HepG2 (cell line): ENCODE results near the gene MAPK13. TPM values are rescaled to one million over a fixed set of nuclear protein-coding genes. Genes with fewer than 3 reads are reported as not detected.
A peak's percentile ranks its signal among the peaks of the same experiment; 100 is the strongest.

Experiments used
- ARNT2 ChIP-seq: sonication (generic); formaldehyde crosslinking; IDR thresholded peaks from 2 replicates; pipeline ENCODE4 v1.8.0; 2022; ENCODE audit warnings: mild to moderate bottlenecking, low read depth, missing genetic modification reagents, moderate library complexity
- ATF1 ChIP-seq: IDR thresholded peaks from 2 replicates; pipeline ENCODE4 v1.6.1; 2016; ENCODE audit warnings: mild to moderate bottlenecking, control low read depth
- BCL6 ChIP-seq: IDR thresholded peaks from 2 replicates; pipeline ENCODE4 v1.6.1; 2016; ENCODE audit warnings: missing genetic modification reagents, missing compliant biosample characterization
- CHD4 ChIP-seq: fragments of 200-600 bp; sonication (generic); IDR thresholded peaks from 2 replicates; pipeline ENCODE4 v1.7.0; 2017; ENCODE audit warnings: mild to moderate bottlenecking, low read length, borderline replicate concordance
- GLI4 ChIP-seq: sonication (generic); formaldehyde crosslinking; IDR thresholded peaks from 2 replicates; pipeline ENCODE4 v1.5.1; 2020; ENCODE audit warnings: missing genetic modification reagents, mild to moderate bottlenecking, moderate library complexity, borderline replicate concordance
- GPBP1L1 ChIP-seq: sonication (generic); formaldehyde crosslinking; IDR thresholded peaks from 2 replicates; pipeline ENCODE4 v1.5.0; 2020; ENCODE audit warnings: mild to moderate bottlenecking, missing genetic modification reagents
- KAT2B ChIP-seq: fragments of 150-350 bp; IDR thresholded peaks from 2 replicates; pipeline ENCODE4 v1.6.1; 2014; ENCODE audit warnings: low read depth, low read length, borderline replicate concordance
- NFKBIZ ChIP-seq: IDR thresholded peaks from 2 replicates; pipeline ENCODE4 v1.6.1; 2018; ENCODE audit warnings: missing genetic modification reagents, missing compliant biosample characterization
- NFRKB ChIP-seq: fragments of 450-650 bp; IDR thresholded peaks from 2 replicates; pipeline ENCODE4 v1.6.1; 2017
- NR0B2 ChIP-seq: sonication (generic); formaldehyde crosslinking; IDR thresholded peaks from 2 replicates; pipeline ENCODE4 v1.4.0; 2020; ENCODE audit warnings: mild to moderate bottlenecking, missing genetic modification reagents
- PAF1 ChIP-seq: IDR thresholded peaks from 2 replicates; pipeline ENCODE4 v1.6.1; 2016; ENCODE audit warnings: missing genetic modification reagents, missing compliant biosample characterization
- PCBP1 ChIP-seq: fragments of 200-400 bp; formaldehyde crosslinking; IDR thresholded peaks from 2 replicates; pipeline ENCODE4 v1.6.1; 2017; ENCODE audit warnings: mild to moderate bottlenecking, low read depth, low read length, borderline replicate concordance
- RARA ChIP-seq: IDR thresholded peaks from 2 replicates; pipeline ENCODE4 v1.6.1; 2016; ENCODE audit warnings: missing genetic modification reagents, missing compliant biosample characterization
- RXRA ChIP-seq: sonication (generic); formaldehyde crosslinking; IDR thresholded peaks from 2 replicates; pipeline ENCODE4 v1.5.1; 2020; ENCODE audit warnings: missing genetic modification reagents
- TFE3 ChIP-seq: IDR thresholded peaks from 2 replicates; pipeline ENCODE4 v1.6.1; 2016
- ZNF180 ChIP-seq: sonication (generic); formaldehyde crosslinking; IDR thresholded peaks from 2 replicates; pipeline ENCODE4 v1.4.0; 2020; ENCODE audit warnings: low read depth, missing genetic modification reagents, borderline replicate concordance
- ZNF234 ChIP-seq: sonication (generic); formaldehyde crosslinking; conservative IDR thresholded peaks from 2 replicates; pipeline ENCODE4 v1.5.1; 2020; ENCODE audit warnings: mild to moderate bottlenecking, missing genetic modification reagents
- ZNF292 ChIP-seq: sonication (generic); formaldehyde crosslinking; IDR thresholded peaks from 2 replicates; pipeline ENCODE4 v1.8.1; 2022; ENCODE audit warnings: mild to moderate bottlenecking, low read depth, missing genetic modification reagents, borderline replicate concordance
- ZNF441 ChIP-seq: sonication (generic); formaldehyde crosslinking; IDR thresholded peaks from 2 replicates; pipeline ENCODE4 v1.7.0; 2021; ENCODE audit warnings: missing genetic modification reagents, borderline replicate concordance
- ZNF552 ChIP-seq: sonication (generic); formaldehyde crosslinking; IDR thresholded peaks from 2 replicates; pipeline ENCODE4 v1.9.0; 2022; ENCODE audit warnings: missing genetic modification reagents, mild to moderate bottlenecking, borderline replicate concordance
- ZNF629 ChIP-seq: sonication (generic); formaldehyde crosslinking; conservative IDR thresholded peaks from 2 replicates; pipeline ENCODE4 v1.5.0; 2020; ENCODE audit warnings: missing genetic modification reagents
- ZNF674 ChIP-seq: sonication (generic); formaldehyde crosslinking; IDR thresholded peaks from 2 replicates; pipeline ENCODE4 v1.5.0; 2020; ENCODE audit warnings: low read depth, mild to moderate bottlenecking, missing genetic modification reagents
- ZNF713 ChIP-seq: sonication (generic); formaldehyde crosslinking; IDR thresholded peaks from 2 replicates; pipeline ENCODE4 v1.4.0; 2020; ENCODE audit warnings: mild to moderate bottlenecking, missing genetic modification reagents
- ZSCAN9 ChIP-seq: IDR thresholded peaks from 2 replicates; pipeline ENCODE4 v1.6.1; 2016; ENCODE audit warnings: borderline replicate concordance
- ZXDC ChIP-seq: sonication (generic); formaldehyde crosslinking; IDR thresholded peaks from 2 replicates; pipeline ENCODE4 v1.5.0; 2020; ENCODE audit warnings: mild to moderate bottlenecking, missing genetic modification reagents
- polyA plus RNA-seq, 8 experiments: library from polyadenylated mRNA; depleted of rRNA in 3 of 8; stranded (reverse) in 7 of 8; unstranded in 1 of 8; fragments of >200 nt; fragmentation: Illumina TruSeq in 4 of 8; extraction: Trizol in 4 of 8; gene quantifications; 2 replicates each; pipeline versions ENCODE4 v1.2.1 to v1.2.3, GENCODE V29; 2011 to 2016; ENCODE audit warnings: low read depth in 4 of 8, missing spikeins in 1 of 8, mixed read lengths in 1 of 8; ENCODE audit not compliant: insufficient read depth in 1 of 8
- total RNA-seq, 5 experiments: library from RNA; depleted of rRNA; stranded (reverse); fragments of >200 nt; fragmentation: Illumina TruSeq; extraction: Trizol; gene quantifications; 2 replicates each; pipeline ENCODE4 v1.2.3, GENCODE V29; 2016; ENCODE audit warnings: low read depth in 1 of 5

MAPK13 gene
- total and polyA plus RNA-seq, 2 of the 13 experiments (the other 11 are each of a cell fraction or from before 2014, with no cell fraction given): 12.7 to 43.4 TPM

- TF ChIP-seq GPBP1L1 (CRISPR knock-in tag) (no peak), PAF1 (CRISPR knock-in tag) (no peak), ZNF552 (CRISPR knock-in tag) (no peak), ZNF441 (CRISPR knock-in tag) (no peak), BCL6 (no peak), PCBP1 (no peak), GLI4 (CRISPR knock-in tag) (no peak), ZNF292 (no peak), NFKBIZ (CRISPR knock-in tag) (no peak), RXRA (CRISPR knock-in tag) (peak; percentile 35; the same call in 1 of the 2 replicates), NFRKB (no peak), ATF1 (CRISPR knock-in tag) (no peak), ZXDC (CRISPR knock-in tag) (no peak), ARNT2 (CRISPR knock-in tag) (peak; percentile 51; the same call in 1 of the 2 replicates), TFE3 (CRISPR knock-in tag) (no peak), ZNF180 (CRISPR knock-in tag) (no peak), ZNF234 (CRISPR knock-in tag) (no peak), ZNF674 (CRISPR knock-in tag) (no peak), NR0B2 (CRISPR knock-in tag) (no peak), ZNF713 (CRISPR knock-in tag) (no peak), ZSCAN9 (CRISPR knock-in tag) (no peak; the same call in 1 of the 2 replicates), CHD4 (no peak), ZNF629 (no peak), KAT2B (no peak), RARA (CRISPR knock-in tag) (no peak)
Measured at GRCh38 chr6:36094753-36095496, 35.4 kb upstream of the MAPK13 start (continued).
